H1 (cell line): ENCODE data around the gene ARID1B. TPM values are rescaled to one million over a fixed set of nuclear protein-coding genes. Genes with fewer than 3 reads are reported as not detected.

ENCODE experiments used
- SP4 ChIP-seq: IDR thresholded peaks from 2 replicates; pipeline ENCODE4 v1.6.1; 2012; ENCODE audit warnings: low read length, inconsistent platforms
- polyA plus RNA-seq, 7 experiments: library from polyadenylated mRNA; depleted of rRNA in 3 of 7; stranded (reverse) in 5 of 7; unstranded in 2 of 7; fragments of >200 nt in 5 of 7; fragments of 200-250 nt in 2 of 7; gene quantifications; 1 replicate in 5 of 7; 2 replicates in 1 of 7; 4 replicates in 1 of 7; pipeline versions ENCODE4 v1.2.1 to v1.2.3, GENCODE V29; 2011 to 2013; ENCODE audit warnings: missing spikeins in 2 of 7, mixed read lengths in 2 of 7
- total RNA-seq: library from RNA; stranded (reverse); fragmentation: NEBNext Ultra II Directional; extraction: Animal tissue kit (Norgen Biotek cat#: 25700); gene quantifications from 2 replicates; pipeline ENCODE4 v1.2.1, GENCODE V29; 2021
- TF ChIP-seq, protein P1 (sequence below): IDR thresholded peaks from 2 replicates; pipeline ENCODE4 v1.6.1; 2012; ENCODE audit warnings: inconsistent platforms

Gene ARID1B
- total and polyA plus RNA-seq, 2 of the 8 experiments (the other 6 are each of a cell fraction or from before 2014, with no cell fraction given), result 24.3 to 70.3 TPM

DNA sequence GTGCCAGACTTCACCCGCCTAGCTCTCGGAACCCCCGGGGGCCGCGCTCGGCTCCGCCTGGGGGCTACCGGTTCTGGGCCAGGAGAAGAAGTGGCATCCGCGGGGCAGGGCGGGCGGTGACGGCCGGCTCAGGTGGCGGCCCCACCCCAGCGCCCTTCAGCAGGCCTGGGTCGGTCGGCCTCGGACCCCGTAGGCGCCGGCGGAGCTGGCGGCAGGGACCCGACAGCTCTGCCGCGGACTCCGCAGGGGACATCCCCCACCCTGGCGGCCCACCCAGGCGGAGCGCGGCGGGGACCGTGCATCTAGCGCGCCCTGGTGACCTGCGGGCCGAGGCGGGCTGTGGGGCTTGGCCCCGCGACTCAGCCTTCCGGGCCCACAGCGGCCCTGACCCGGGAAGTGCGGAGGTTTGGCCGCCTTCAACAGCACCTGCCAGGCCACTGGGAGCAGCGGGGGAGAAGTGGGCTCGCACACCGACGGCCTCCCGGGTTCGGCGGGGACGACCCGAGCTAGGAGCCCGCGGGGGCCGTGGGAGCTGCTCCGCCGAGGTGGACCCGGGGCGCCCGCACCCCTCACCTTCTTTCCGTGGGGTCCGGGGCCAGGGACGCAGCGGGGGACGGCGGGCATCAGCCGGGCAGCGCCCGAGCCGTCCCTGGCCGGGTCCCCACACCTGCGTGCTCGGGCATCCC is 459.0 kb downstream of the ARID1B start (continued):
- TF ChIP-seq, protein P1, sequence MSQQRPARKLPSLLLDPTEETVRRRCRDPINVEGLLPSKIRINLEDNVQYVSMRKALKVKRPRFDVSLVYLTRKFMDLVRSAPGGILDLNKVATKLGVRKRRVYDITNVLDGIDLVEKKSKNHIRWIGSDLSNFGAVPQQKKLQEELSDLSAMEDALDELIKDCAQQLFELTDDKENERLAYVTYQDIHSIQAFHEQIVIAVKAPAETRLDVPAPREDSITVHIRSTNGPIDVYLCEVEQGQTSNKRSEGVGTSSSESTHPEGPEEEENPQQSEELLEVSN, result 0 out of 2 replicates have a peak, but pooled peaks have one; percentile 0
- no peak for TF ChIP-seq SP4
- TF ChIP-seq, all 59 proteins: peak for 8
